ENCODE measurements around the gene GPR32. TPM values are rescaled to one million over a fixed set of nuclear protein-coding genes. Genes with fewer than 3 reads are reported as not detected.
"Not testable (repeated sequence)": the region's sequence is repeated elsewhere in the genome, so short reads cannot be mapped to it uniquely, and the experiment has no call there.

The GPR32 gene
- total RNA-seq, 1 experiment from 2014 or later = not detected

GRCh38 chr19:50747141-50747540, 23.1 kb upstream of the GPR32 start:
- DNase-seq (ENCODE audit: low read depth) = not testable (repeated sequence)

GRCh38 chr19:50749490-50749889, 20.8 kb upstream of the GPR32 start:
- DNase-seq (ENCODE audit: low read depth) = no peak

- DNase-seq (ENCODE audit: low read depth) = no peak
These were observed 20.3 kb upstream of the GPR32 start for GRCh38 chr19:50750010-50750409.

- DNase-seq (ENCODE audit: low read depth) = no peak
These were observed 16.4 kb upstream of the GPR32 start for GRCh38 chr19:50753879-50754278.

- DNase-seq (ENCODE audit: low read depth) = not testable (repeated sequence)
These were observed 14.0 kb upstream of the GPR32 start for GRCh38 chr19:50756244-50756643.

- DNase-seq (ENCODE audit: low read depth) = not testable (repeated sequence)
These were observed 12.6 kb upstream of the GPR32 start for GRCh38 chr19:50757624-50758023.

- DNase-seq (ENCODE audit: low read depth) = not testable (repeated sequence)
These were observed 11.2 kb upstream of the GPR32 start for GRCh38 chr19:50759076-50759475.

- peak; percentile 44 for DNase-seq (ENCODE audit: low read depth)
These were observed 10.4 kb upstream of the GPR32 start for GRCh38 chr19:50759886-50760285.

- DNase-seq (ENCODE audit: low read depth) = not testable (repeated sequence)
These were observed 8.8 kb upstream of the GPR32 start for GRCh38 chr19:50761501-50761900.

- not testable (repeated sequence) for DNase-seq (ENCODE audit: low read depth)
These were observed 6.7 kb upstream of the GPR32 start for GRCh38 chr19:50763521-50763920.

- no peak for DNase-seq (ENCODE audit: low read depth)
These were observed 5.9 kb upstream of the GPR32 start for GRCh38 chr19:50764409-50764808.

- DNase-seq (ENCODE audit: low read depth) = not testable (repeated sequence)
These were observed 3.5 kb upstream of the GPR32 start for GRCh38 chr19:50766746-50767145.

GRCh38 chr19:50767263-50767662, 3.0 kb upstream of the GPR32 start:
- DNase-seq (ENCODE audit: low read depth) = not testable (repeated sequence)

- DNase-seq (ENCODE audit: low read depth) = no peak
These were observed 2.0 kb upstream of the GPR32 start for GRCh38 chr19:50768277-50768676.

GRCh38 chr19:50770888-50771287, 624 bp downstream of the GPR32 start:
- no peak for DNase-seq (ENCODE audit: low read depth)

- DNase-seq (ENCODE audit: low read depth) = peak; percentile 34
These were observed 2.2 kb downstream of the GPR32 start for GRCh38 chr19:50772476-50772875.

GRCh38 chr19:50772912-50773311, 2.6 kb downstream of the GPR32 start:
- DNase-seq (ENCODE audit: low read depth) = not testable (repeated sequence)

GRCh38 chr19:50773454-50773853, 3.2 kb downstream of the GPR32 start:
- DNase-seq (ENCODE audit: low read depth) = not testable (repeated sequence)

- DNase-seq (ENCODE audit: low read depth) = no peak
These were observed 5.9 kb downstream of the GPR32 start for GRCh38 chr19:50776131-50776530.

GRCh38 chr19:50777261-50777660, 7.0 kb downstream of the GPR32 start:
- no peak for DNase-seq (ENCODE audit: low read depth)

GRCh38 chr19:50777830-50778303, 7.6 kb downstream of the GPR32 start:
- DNase-seq (ENCODE audit: low read depth) = peak; percentile 48

- no peak for DNase-seq (ENCODE audit: low read depth)
These were observed 8.7 kb downstream of the GPR32 start for GRCh38 chr19:50778906-50779430.

GRCh38 chr19:50779504-50780457, 9.5 kb downstream of the GPR32 start:
- no peak for DNase-seq (ENCODE audit: low read depth)
